Stimulated activated CD8-positive, alpha-beta memory T cell treated with anti-CD3 and anti-CD28 coated beads, Interleukin-12 subunit alpha, Interleukin-12 subunit beta, amount 100 ng/mL, for 24 hours (primary cell): Measurements from ENCODE around the gene ANKRD29.
"Not testable (repeated sequence)": the region's sequence is repeated elsewhere in the genome, so short reads cannot be mapped to it uniquely, and the experiment has no call there.

Source experiments
- DNase-seq: peaks from one replicate; pipeline ENCODE4 v3.0.0-alpha.2; 2020; ENCODE audit errors: extremely low read depth

Gene ANKRD29

GRCh38 chr18:23616258-23616657 is 46.5 kb downstream of the ANKRD29 start:
- no peak for DNase-seq

- DNase-seq, result no peak
Observed at GRCh38 chr18:23614891-23615290, 47.8 kb downstream of the ANKRD29 start.

GRCh38 chr18:23614413-23614812 is 48.3 kb downstream of the ANKRD29 start:
- no peak for DNase-seq

- DNase-seq, result not testable (repeated sequence)
Observed at GRCh38 chr18:23613091-23613475, 49.6 kb downstream of the ANKRD29 start.

- no peak for DNase-seq
Observed at GRCh38 chr18:23612434-23613090, 50.1 kb downstream of the ANKRD29 start.

GRCh38 chr18:23609390-23610023 is 53.2 kb downstream of the ANKRD29 start:
- DNase-seq, result no peak

GRCh38 chr18:23608211-23608610 is 54.5 kb downstream of the ANKRD29 start:
- DNase-seq, result no peak

- no peak for DNase-seq
Observed at GRCh38 chr18:23605941-23606340, 56.8 kb downstream of the ANKRD29 start.

- no peak for DNase-seq
Observed at GRCh38 chr18:23599809-23600208, 62.9 kb downstream of the ANKRD29 start.

- no peak for DNase-seq
Observed at GRCh38 chr18:23596183-23596582, 66.5 kb downstream of the ANKRD29 start.

- DNase-seq, result no peak
Observed at GRCh38 chr18:23595591-23595990, 67.1 kb downstream of the ANKRD29 start.

- DNase-seq, result no peak
Observed at GRCh38 chr18:23593720-23594119, 69.0 kb downstream of the ANKRD29 start.

GRCh38 chr18:23592911-23593310 is 69.8 kb downstream of the ANKRD29 start:
- DNase-seq, result no peak

- DNase-seq, result no peak
Observed at GRCh38 chr18:23591011-23591410, 71.7 kb downstream of the ANKRD29 start.

GRCh38 chr18:23588836-23589560 is 73.7 kb downstream of the ANKRD29 start:
- no peak for DNase-seq

- DNase-seq, result no peak
Observed at GRCh38 chr18:23587220-23587642, 75.5 kb downstream of the ANKRD29 start.

GRCh38 chr18:23586249-23587196 is 76.2 kb downstream of the ANKRD29 start, which contains the start of gene NPC1:
NPC1 (minus strand) TSS chr18:23586506; CDS start chr18:23586343, 163 bp downstream.
- DNase-seq, result peak; percentile 82

GRCh38 chr18:23585897-23586248 is 76.8 kb downstream of the ANKRD29 start:
- DNase-seq, result no peak

GRCh38 chr18:23585007-23585871 is 77.5 kb downstream of the ANKRD29 start:
- no peak for DNase-seq

GRCh38 chr18:23584019-23584983 is 78.4 kb downstream of the ANKRD29 start:
- no peak for DNase-seq
